IMR-90 (cell line): ENCODE measurements around the gene IL1RAPL1. TPM values are rescaled to one million over a fixed set of nuclear protein-coding genes. Genes with fewer than 3 reads are reported as not detected.

Source experiments
- ATAC-seq: fragments of 200-7000 bp; cut with Tn5 transposase; 2 replicates; pipeline ENCODE4 v1.9.1; 2020; ENCODE audit warnings: low read depth, mild to moderate bottlenecking, moderate library complexity
- BruUV-seq: library from RNA; stranded (reverse); fragments of 400-500 nt; replicated peaks from 2 replicates; lab custom pipeline; 2021; lab: Mats Ljungman, UMichigan
- CTCF ChIA-PET: fragments of 300-600 bp; formaldehyde crosslinking; extraction: SDS; loops from one replicate; lab custom pipeline; 2021; ENCODE audit warnings: antibody characterized with exemption; lab: Yijun Ruan, JAX
- POLR2A ChIA-PET: fragments of 300-600 bp; sonication (Branson Sonifier 250); formaldehyde crosslinking; loops from one replicate; lab custom pipeline; 2022; ENCODE audit warnings: antibody characterized with exemption; ENCODE audit not compliant: unreplicated experiment; lab: Charles Lee
- DNase-seq: peaks from one replicate; pipeline ENCODE4 v3.0.0; 2013
- H2AFZ ChIP-seq: replicated peaks from 2 replicates; pipeline ENCODE3; 2013; ENCODE audit warnings: low read length, mild to moderate bottlenecking; ENCODE audit not compliant: poor library complexity
- H2AK5ac ChIP-seq: 2 replicates; pipeline ENCODE4 v1.6.1; 2013; ENCODE audit warnings: low read depth, low read length, inconsistent platforms
- H2AK9ac ChIP-seq: replicated peaks from 2 replicates; pipeline ENCODE3; 2013; ENCODE audit warnings: mild to moderate bottlenecking, low read depth, low read length, moderate library complexity; ENCODE audit not compliant: poor library complexity
- H2BK120ac ChIP-seq: 2 replicates; pipeline ENCODE4 v1.6.1; 2013; ENCODE audit warnings: low read depth, low read length, inconsistent platforms
- H2BK15ac ChIP-seq: 3 replicates; pipeline ENCODE4 v1.6.1; 2013; ENCODE audit warnings: low read depth, low read length, inconsistent platforms
- H2BK20ac ChIP-seq: 2 replicates; pipeline ENCODE4 v1.6.1; 2013; ENCODE audit warnings: low read depth, mild to moderate bottlenecking, inconsistent platforms, low read length, moderate library complexity
- H2BK5ac ChIP-seq: 2 replicates; pipeline ENCODE4 v1.6.1; 2013; ENCODE audit warnings: mild to moderate bottlenecking, low read depth, low read length, inconsistent platforms; ENCODE audit not compliant: poor library complexity, severe bottlenecking
- H3K14ac ChIP-seq: replicated peaks from 2 replicates; pipeline ENCODE4 v1.6.1; 2013; ENCODE audit warnings: low read depth, low read length, inconsistent platforms
- H3K18ac ChIP-seq: 2 replicates; pipeline ENCODE4 v1.6.1; 2013; ENCODE audit warnings: low read depth, low read length, control low read depth
- H3K23ac ChIP-seq: 2 replicates; pipeline ENCODE4 v1.6.1; 2013; ENCODE audit warnings: low read depth, low read length, inconsistent platforms
- H3K27ac ChIP-seq: 2 replicates; pipeline ENCODE4 v1.5.1; 2013; ENCODE audit warnings: mild to moderate bottlenecking, control low read depth, low read length; ENCODE audit not compliant: insufficient read depth
- H3K27me3 ChIP-seq: 2 replicates; pipeline ENCODE4 v1.6.1; 2013; ENCODE audit warnings: low read length; ENCODE audit not compliant: control insufficient read depth, insufficient read depth
- H3K36me3 ChIP-seq: 2 replicates; pipeline ENCODE4 v1.6.1; 2013; ENCODE audit warnings: low read length, mixed read lengths; ENCODE audit not compliant: control insufficient read depth, insufficient read depth
- H3K4ac ChIP-seq: 2 replicates; pipeline ENCODE4 v1.6.1; 2013; ENCODE audit warnings: low read depth, low read length, inconsistent platforms
- H3K4me1 ChIP-seq: 2 replicates; pipeline ENCODE4 v1.6.1; 2013; ENCODE audit warnings: low read length, mixed read lengths; ENCODE audit not compliant: control insufficient read depth, insufficient read depth
- H3K4me2 ChIP-seq: 2 replicates; pipeline ENCODE4 v1.6.1; 2013; ENCODE audit warnings: low read depth, mild to moderate bottlenecking, control low read depth, low read length, moderate library complexity
- H3K4me3 ChIP-seq: 2 replicates; pipeline ENCODE4 v1.5.1; 2013; ENCODE audit warnings: low read depth, mild to moderate bottlenecking, control low read depth, low read length, moderate library complexity; ENCODE audit not compliant: insufficient read depth
- H3K56ac ChIP-seq: 2 replicates; pipeline ENCODE4 v1.6.1; 2013; ENCODE audit warnings: low read length, inconsistent platforms; ENCODE audit not compliant: insufficient read depth; ENCODE audit errors: extremely low read depth
- H3K79me1 ChIP-seq, 2 experiments: 2 replicates each; pipeline ENCODE4 v1.6.1; 2013; ENCODE audit warnings: low read length in 2 of 2, inconsistent platforms in 1 of 2, low read depth in 1 of 2
- H3K9ac ChIP-seq: 2 replicates; pipeline ENCODE4 v1.6.1; 2013; ENCODE audit warnings: low read depth, low read length, control low read depth
- H3K9me1 ChIP-seq: 2 replicates; pipeline ENCODE4 v1.6.1; 2013; ENCODE audit warnings: low read length, inconsistent platforms; ENCODE audit not compliant: insufficient read depth
- H3K9me3 ChIP-seq: 2 replicates; pipeline ENCODE4 v1.6.1; 2013; ENCODE audit warnings: low read length; ENCODE audit not compliant: control insufficient read depth, insufficient read depth
- H4K20me1 ChIP-seq: 2 replicates; pipeline ENCODE4 v1.6.1; 2013; ENCODE audit warnings: low read length, inconsistent platforms; ENCODE audit not compliant: insufficient read depth
- H4K5ac ChIP-seq: 2 replicates; pipeline ENCODE4 v1.6.1; 2013; ENCODE audit warnings: mild to moderate bottlenecking, low read depth, low read length, control low read depth
- H4K8ac ChIP-seq, 2 experiments: 2 replicates each; pipeline ENCODE4 v1.6.1; 2013; ENCODE audit warnings: low read depth in 2 of 2, low read length in 2 of 2, control low read depth in 1 of 2, inconsistent platforms in 1 of 2
- H4K91ac ChIP-seq: 2 replicates; pipeline ENCODE4 v1.6.1; 2013; ENCODE audit warnings: low read depth, low read length, inconsistent platforms; ENCODE audit not compliant: insufficient read depth
- NFE2L2 ChIP-seq: fragments of 150-350 bp; IDR thresholded peaks from 2 replicates; pipeline ENCODE4 v1.6.1; 2016; ENCODE audit warnings: low read depth, mild to moderate bottlenecking, low read length
- POLR2A ChIP-seq: IDR thresholded peaks from 2 replicates; pipeline ENCODE4 v1.6.1; 2012; ENCODE audit warnings: mild to moderate bottlenecking, low read depth, low read length
- RFX5 ChIP-seq: IDR thresholded peaks from 2 replicates; pipeline ENCODE4 v1.8.0; 2012; ENCODE audit warnings: low read depth, mild to moderate bottlenecking, low read length, moderate library complexity
- dilution Hi-C: fragments of 300-500 bp; cut with HindIII; formaldehyde crosslinking; loops from one replicate; pipeline ENCODE4 v1.14.3; 2018; ENCODE audit warnings: low sequenced_read_pairs; ENCODE audit not compliant: unreplicated experiment
- in situ Hi-C: fragments of 300-500 bp; cut with MboI; formaldehyde crosslinking; loops from 3 replicates; pipeline ENCODE4 v1.14.3; 2019; ENCODE audit warnings: low sequenced_read_pairs, inconsistent platforms, mixed read lengths
- intact Hi-C: fragments of 100-400 bp; cut with micrococcal nuclease; formaldehyde crosslinking; loops from 2 replicates; pipeline ENCODE4 v1.10.0; 2022
- polyA plus RNA-seq, 3 experiments: library from polyadenylated mRNA; depleted of rRNA; stranded (reverse); fragments of >200 nt; gene quantifications; 2 replicates each; pipeline ENCODE4 v1.2.3, GENCODE V29; 2012; ENCODE audit warnings: low replicate concordance in 1 of 3
- total RNA-seq: library from RNA; depleted of rRNA; stranded (reverse); fragments of >200 nt; gene quantifications from 2 replicates; pipeline ENCODE4 v1.2.3, GENCODE V29; 2012

Gene IL1RAPL1
- total and polyA plus RNA-seq, 2 of the 4 experiments (the other 2 are of a cell fraction), result 1.5 to 9.0 TPM

DNA sequence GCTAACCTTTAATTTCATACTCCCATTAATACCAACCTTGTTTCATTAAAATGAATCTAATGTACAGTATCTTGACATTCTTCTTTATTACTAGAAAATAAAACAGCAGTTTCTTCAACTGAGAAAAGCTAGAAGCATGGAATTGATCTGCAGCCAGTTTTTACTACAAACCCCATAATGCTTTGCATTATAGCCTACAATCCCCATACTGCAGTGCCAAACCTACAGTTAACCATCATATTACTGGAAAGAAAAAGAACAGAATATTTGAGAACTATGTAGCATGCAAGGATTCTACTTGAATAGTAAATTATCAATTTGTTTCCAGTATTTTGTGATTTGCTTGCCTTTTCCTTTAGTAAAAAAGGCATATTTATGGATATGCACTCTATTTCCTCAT is 3.2 kb upstream of the IL1RAPL1 start:
- no peaks in the 10 kb centered on the region for H4K20me1 ChIP-seq
- H2BK120ac ChIP-seq, result no peak overlapping the region
- no peak overlapping the region for H2BK20ac ChIP-seq
- no peak overlapping the region for H2BK5ac ChIP-seq
- H3K23ac ChIP-seq, result no peak overlapping the region
- no peaks in the 10 kb centered on the region for H3K36me3 ChIP-seq
- TF ChIP-seq NFE2L2 (no peak), POLR2A (no peak), RFX5 (no peak)
- no peak overlapping the region for H2AK9ac ChIP-seq
- H3K4ac ChIP-seq, result no peak overlapping the region
- no peak overlapping the region for H3K4me3 ChIP-seq
- no peaks in the 10 kb centered on the region for H3K27me3 ChIP-seq
- no peak overlapping the region for H4K91ac ChIP-seq
- H2AK5ac ChIP-seq, result no peak overlapping the region
- no peak overlapping the region for H2BK15ac ChIP-seq
- in situ Hi-C loops, result loop anchor here (25.0 kb wide), 1 partner anchor 1478 kb away; no protein-coding TSS in a partner anchor
- no peak overlapping the region for H4K8ac ChIP-seq
- H2AFZ ChIP-seq, result no peak overlapping the region
- no peaks in the 10 kb centered on the region for H3K4me1 ChIP-seq
- no peak overlapping the region for H3K18ac ChIP-seq
- ChIA-PET POLR2A (no interaction called here), CTCF (no interaction called here)
- H4K5ac ChIP-seq, result no peak overlapping the region
- no peak for ATAC-seq
- intact Hi-C loops, result loop anchor here (10.0 kb wide), 2 partner anchors 259 to 321 kb away; no protein-coding TSS in a partner anchor
- no peaks in the 10 kb centered on the region for H3K9me3 ChIP-seq
- no TSS peak for BruUV-seq
- H3K56ac ChIP-seq, result no peak overlapping the region
- H3K27ac ChIP-seq, result no peak overlapping the region
- no peaks in the 10 kb centered on the region; a peak in 1 of 4 replicates for H3K79me1 ChIP-seq
- no peak overlapping the region for H3K9ac ChIP-seq
- dilution Hi-C loops, result no loop called here
- H3K14ac ChIP-seq, result no peak overlapping the region
- no peak for DNase-seq
- no peaks in the 10 kb centered on the region for H3K9me1 ChIP-seq
- no peak overlapping the region for H3K4me2 ChIP-seq
